Peyer's patch (tissue), 4 donors: ENCODE data around the gene LINGO3.

Experiments used
- CTCF ChIP-seq, 6 experiments: fragments of 450-650 bp in 4 of 6; fragments of 200-600 bp in 2 of 6; sonication (generic) in 1 of 6; IDR thresholded peaks; one replicate each; pipeline ENCODE4 v1.5.1; 2017 to 2019; ENCODE audit warnings: antibody characterized with exemption in 6 of 6, mild to moderate bottlenecking in 3 of 6, moderate library complexity in 1 of 6
- POLR2A ChIP-seq, 2 donors: fragments of 450-650 bp; IDR thresholded peaks; one replicate each; pipeline ENCODE4 v1.5.1; 2017; ENCODE audit warnings: antibody characterized with exemption in 2 of 2, mild to moderate bottlenecking in 2 of 2, moderate library complexity in 2 of 2

GRCh38 chr19:2311093-2311492 lies 3.1 kb upstream of the LINGO3 start:
- no peak for TF ChIP-seq CTCF (IDR thresholded peaks at IDR 0.05)
- no peak for TF ChIP-seq POLR2A (IDR thresholded peaks at IDR 0.05)
